Effector memory CD8-positive, alpha-beta T cell (primary cell): ENCODE results near the gene MUC5B.
"Not testable (repeated sequence)": the region's sequence is repeated elsewhere in the genome, so short reads cannot be mapped to it uniquely, and the experiment has no call there.

Experiments
- ATAC-seq: fragments of 150-1000 bp; cut with Tn5 transposase; replicated peaks from 2 replicates; pipeline ENCODE4 v1.10.0; 2021; ENCODE audit warnings: mild to moderate bottlenecking, moderate library complexity
- DNase-seq, 3 experiments: peaks; one replicate each; pipeline ENCODE4 v3.0.0; 2021
- H3K27ac Mint-ChIP-seq, 2 donors: one replicate each; pipeline ENCODE4 v1.8.0; 2022; ENCODE audit warnings: mild to moderate bottlenecking in 2 of 2, mixed read lengths in 2 of 2, moderate library complexity in 2 of 2
- H3K27me3 Mint-ChIP-seq, 2 donors: one replicate each; pipeline ENCODE4 v1.8.0; 2022; ENCODE audit warnings: mixed read lengths in 2 of 2
- H3K36me3 Mint-ChIP-seq: one replicate; pipeline ENCODE4 v1.8.0; 2022; ENCODE audit warnings: mild to moderate bottlenecking, moderate library complexity, mixed read lengths; ENCODE audit not compliant: insufficient read depth
- H3K4me1 Mint-ChIP-seq, 2 donors: one replicate each; pipeline ENCODE4 v1.8.0; 2022; ENCODE audit warnings: low read depth in 2 of 2, mixed read lengths in 2 of 2
- H3K4me3 Mint-ChIP-seq, 2 donors: one replicate each; pipeline ENCODE4 v1.8.0; 2022; ENCODE audit warnings: mild to moderate bottlenecking in 2 of 2, mixed read lengths in 2 of 2, moderate library complexity in 2 of 2
- H3K9me3 Mint-ChIP-seq, 2 donors: one replicate each; pipeline ENCODE4 v1.8.0; 2022; ENCODE audit warnings: mixed read lengths in 2 of 2
- total RNA-seq, 9 experiments: gene quantifications; one replicate each; lab custom pipeline; 2026; lab: John Stamatoyannopoulos, UW

MUC5B gene
- total RNA-seq, result 0 to 0.12 (median 0.03) reads per million in 9 experiments

DNA sequence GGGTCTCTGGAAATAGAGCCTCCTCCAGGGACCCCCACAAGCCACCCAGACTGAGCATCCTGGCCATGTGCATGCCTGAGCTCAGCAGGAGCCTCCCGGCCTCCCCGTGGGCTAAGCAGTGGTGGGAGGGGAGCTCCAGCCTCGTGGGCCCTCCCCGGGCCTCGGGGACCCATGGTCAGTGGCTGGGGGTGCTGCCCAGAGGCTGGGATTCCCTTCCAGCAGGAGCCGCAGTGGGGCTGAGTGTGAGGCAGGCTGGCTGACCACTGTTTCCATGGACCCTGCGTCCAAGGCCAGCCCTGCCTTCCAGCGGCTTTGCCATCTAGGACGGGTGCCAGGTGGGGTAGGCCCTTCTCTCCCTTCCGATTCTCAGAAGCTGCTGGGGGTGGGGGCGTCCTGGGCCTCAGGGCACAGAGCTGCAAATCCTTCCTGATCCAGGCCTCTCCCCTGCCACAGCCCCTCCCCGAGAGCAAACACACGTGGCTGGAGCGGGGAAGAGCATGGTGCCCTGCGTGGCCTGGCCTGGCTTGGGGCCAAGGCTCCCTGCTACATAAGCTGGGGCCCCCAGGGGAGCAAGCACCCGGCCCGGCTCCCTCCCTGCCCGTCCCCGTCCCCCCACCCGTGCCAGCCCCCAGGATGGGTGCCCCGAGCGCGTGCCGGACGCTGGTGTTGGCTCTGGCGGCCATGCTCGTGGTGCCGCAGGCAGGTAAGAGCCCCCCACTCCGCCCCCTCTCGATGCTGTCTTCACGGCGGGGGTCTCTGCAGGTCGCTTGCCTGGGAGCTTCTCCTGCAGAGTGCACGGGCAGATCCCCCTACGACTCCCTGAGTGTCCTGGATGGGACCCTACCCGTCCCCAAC lies at the start of gene MUC5B:
TSS of gene MUC5B (plus strand) at position 576 of the 855 bp plus-strand sequence. CDS start at position 634, 58 bp downstream.
- Mint-ChIP-seq H3K9me3 (no peaks in the 10 kb centered on the region), H3K36me3 (peaks cover 3% of the 10 kb centered on the region), H3K27ac (no peak within 1 kb of the TSS), H3K4me3 (no peak within 1 kb of the TSS), H3K27me3 (peaks cover 0 to 23% of the 10 kb centered on the region in 2 donors), H3K4me1 (no peaks in the 10 kb centered on the region)
- DNase-seq, result no peak
- no peak for ATAC-seq

DNA sequence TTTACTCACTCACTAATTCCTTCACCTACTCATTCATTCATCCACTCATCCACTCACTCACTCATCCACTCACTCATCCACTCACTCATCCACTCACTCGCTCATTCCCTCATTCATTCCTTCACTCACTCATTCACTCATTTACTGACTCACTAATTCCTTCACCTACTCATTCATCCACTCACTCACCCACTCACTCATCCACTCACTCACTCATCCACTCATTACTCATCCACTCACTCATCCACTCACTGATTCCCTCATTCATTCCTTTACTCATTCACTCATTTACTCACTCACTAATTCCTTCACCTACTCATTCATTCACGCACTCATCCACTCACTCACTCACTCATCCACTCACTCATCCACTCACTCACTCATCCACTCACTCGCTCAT lies 49.5 kb upstream of the MUC5B start:
- peaks cover 6 to 10% of the 10 kb centered on the region in 2 donors for H3K9me3 Mint-ChIP-seq
- not testable (repeated sequence) for ATAC-seq, H3K36me3 Mint-ChIP-seq, H3K27ac Mint-ChIP-seq, H3K27me3 Mint-ChIP-seq, H3K4me1 Mint-ChIP-seq, H3K4me3 Mint-ChIP-seq, DNase-seq

GRCh38 chr11:1174441-1175370 lies 48.2 kb upstream of the MUC5B start:
- H3K4me3 Mint-ChIP-seq, result no peak overlapping the region

DNA sequence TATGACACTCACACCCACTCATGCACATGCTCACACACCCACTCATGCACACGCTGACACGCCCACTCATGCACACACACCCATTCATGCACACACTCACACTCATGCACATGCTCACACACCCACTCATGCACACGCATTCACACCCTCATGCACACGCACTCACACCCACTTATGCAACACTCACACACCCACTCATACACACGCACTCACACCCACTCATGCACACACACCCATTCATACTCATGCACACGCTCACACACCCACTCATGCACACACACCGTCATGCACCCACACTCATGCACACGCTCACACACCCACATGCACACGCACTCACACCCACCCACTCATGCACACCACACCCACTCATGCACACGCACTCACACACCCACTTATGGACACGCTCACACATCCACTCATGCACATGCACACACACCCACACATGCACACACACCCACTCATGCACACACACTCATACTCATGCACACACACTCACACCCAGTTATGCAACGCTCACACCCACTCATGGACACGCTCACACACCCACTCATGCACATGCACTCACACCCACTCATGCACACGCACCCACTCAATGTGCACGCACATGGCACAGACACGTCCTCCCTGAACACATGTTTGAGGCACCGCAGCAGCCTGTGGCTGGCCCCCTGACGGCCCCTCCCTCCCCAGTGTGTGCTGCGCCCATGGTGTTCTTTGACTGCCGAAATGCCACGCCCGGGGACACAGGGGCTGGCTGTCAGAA lies 47.2 kb upstream of the MUC5B start:
- ATAC-seq, result no peak
- no peaks in the 10 kb centered on the region for H3K4me1 Mint-ChIP-seq
- no peak for DNase-seq
- H3K9me3 Mint-ChIP-seq, result peaks cover 6 to 10% of the 10 kb centered on the region in 2 donors
- H3K36me3 Mint-ChIP-seq, result peaks cover 2% of the 10 kb centered on the region
- H3K27ac Mint-ChIP-seq, result no peak overlapping the region
- H3K27me3 Mint-ChIP-seq, result no peaks in the 10 kb centered on the region
- H3K4me3 Mint-ChIP-seq, result no peak overlapping the region

More at GRCh38 chr11:1174441-1175370, 48.2 kb upstream of the MUC5B start:
- DNase-seq (no peak), ATAC-seq (no peak)
- no peaks in the 10 kb centered on the region for H3K4me1 Mint-ChIP-seq
- no peaks in the 10 kb centered on the region for H3K27me3 Mint-ChIP-seq
- no peak overlapping the region for H3K27ac Mint-ChIP-seq
- peaks cover 6 to 10% of the 10 kb centered on the region in 2 donors for H3K9me3 Mint-ChIP-seq
- H3K36me3 Mint-ChIP-seq, result peaks cover 2% of the 10 kb centered on the region

DNA sequence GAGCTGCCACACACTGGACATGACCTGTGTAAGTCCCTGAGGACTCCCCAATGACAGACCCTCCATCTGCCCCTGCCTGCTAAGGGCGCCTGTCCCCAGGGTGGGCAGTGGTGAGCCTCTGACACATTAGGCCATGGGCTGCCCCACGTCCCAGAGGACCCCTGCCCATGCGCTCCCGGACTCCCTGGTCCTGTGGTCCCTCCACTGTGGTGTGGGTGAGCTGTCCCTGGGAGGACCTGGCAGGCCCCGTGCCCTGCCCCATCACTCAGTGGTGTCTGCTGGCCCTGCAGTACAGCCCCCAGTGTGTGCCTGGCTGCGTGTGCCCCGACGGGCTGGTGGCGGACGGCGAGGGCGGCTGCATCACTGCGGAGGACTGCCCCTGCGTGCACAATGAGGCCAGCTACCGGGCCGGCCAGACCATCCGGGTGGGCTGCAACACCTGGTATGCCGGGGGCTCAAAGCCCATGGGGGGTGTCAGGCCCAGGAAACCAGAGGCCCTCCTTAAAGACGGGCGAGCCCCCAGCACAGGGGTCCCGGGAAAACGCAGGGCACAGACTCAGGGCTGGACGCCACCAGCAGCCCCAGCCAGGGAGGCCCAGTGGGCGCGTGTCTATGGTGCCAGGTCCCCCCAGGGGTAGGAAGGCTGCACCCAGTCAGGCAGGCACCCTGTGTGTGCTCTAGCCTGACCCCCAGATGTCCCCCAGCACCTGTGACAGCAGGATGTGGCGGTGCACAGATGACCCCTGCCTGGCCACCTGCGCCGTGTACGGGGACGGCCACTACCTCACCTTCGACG lies 46.4 kb upstream of the MUC5B start:
- Mint-ChIP-seq H3K4me1 (no peaks in the 10 kb centered on the region), H3K27ac (no peak overlapping the region), H3K36me3 (peaks cover 2% of the 10 kb centered on the region), H3K4me3 (no peak overlapping the region), H3K27me3 (no peaks in the 10 kb centered on the region), H3K9me3 (peaks cover 2 to 4% of the 10 kb centered on the region in 2 donors)
- ATAC-seq (no peak), DNase-seq (no peak)

- H3K4me3 Mint-ChIP-seq, result no peak overlapping the region
- H3K4me1 Mint-ChIP-seq, result peaks cover 0 to 3% of the 10 kb centered on the region in 2 donors
- H3K9me3 Mint-ChIP-seq, result no peaks in the 10 kb centered on the region
- DNase-seq (no peak), ATAC-seq (no peak)
- peaks cover 2% of the 10 kb centered on the region for H3K36me3 Mint-ChIP-seq
- no peak overlapping the region for H3K27ac Mint-ChIP-seq
- no peaks in the 10 kb centered on the region for H3K27me3 Mint-ChIP-seq
Measured at GRCh38 chr11:1177020-1177770, 45.7 kb upstream of the MUC5B start.

DNA sequence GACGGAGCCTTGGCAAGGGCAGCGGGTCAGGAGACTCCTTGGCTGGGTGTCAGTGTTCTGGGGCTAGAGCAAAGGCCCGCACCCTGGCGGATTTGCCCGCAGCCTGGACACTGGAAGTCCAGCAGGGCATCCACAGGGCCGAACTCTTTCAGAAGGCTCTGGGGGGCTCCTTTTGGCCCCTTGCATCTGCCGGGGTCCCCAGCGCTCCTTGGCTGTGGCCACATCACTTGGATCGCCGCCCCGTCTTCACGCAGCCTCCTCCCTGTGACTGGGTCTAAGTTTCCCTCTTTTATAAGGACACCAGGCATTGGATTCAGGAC lies 45.1 kb upstream of the MUC5B start:
- DNase-seq (no peak), ATAC-seq (no peak)
- Mint-ChIP-seq H3K27me3 (no peaks in the 10 kb centered on the region), H3K27ac (no peak overlapping the region), H3K4me3 (no peak overlapping the region), H3K36me3 (peaks cover 2% of the 10 kb centered on the region), H3K4me1 (peaks cover 0 to 3% of the 10 kb centered on the region in 2 donors), H3K9me3 (no peaks in the 10 kb centered on the region)

GRCh38 chr11:1178201-1178885 lies 44.5 kb upstream of the MUC5B start:
- Mint-ChIP-seq H3K4me3 (no peak overlapping the region), H3K36me3 (peaks cover 2% of the 10 kb centered on the region), H3K4me1 (peaks cover 0 to 3% of the 10 kb centered on the region in 2 donors), H3K27me3 (no peaks in the 10 kb centered on the region), H3K9me3 (no peaks in the 10 kb centered on the region), H3K27ac (no peak overlapping the region)
- no peak for DNase-seq
- no peak for ATAC-seq

DNA sequence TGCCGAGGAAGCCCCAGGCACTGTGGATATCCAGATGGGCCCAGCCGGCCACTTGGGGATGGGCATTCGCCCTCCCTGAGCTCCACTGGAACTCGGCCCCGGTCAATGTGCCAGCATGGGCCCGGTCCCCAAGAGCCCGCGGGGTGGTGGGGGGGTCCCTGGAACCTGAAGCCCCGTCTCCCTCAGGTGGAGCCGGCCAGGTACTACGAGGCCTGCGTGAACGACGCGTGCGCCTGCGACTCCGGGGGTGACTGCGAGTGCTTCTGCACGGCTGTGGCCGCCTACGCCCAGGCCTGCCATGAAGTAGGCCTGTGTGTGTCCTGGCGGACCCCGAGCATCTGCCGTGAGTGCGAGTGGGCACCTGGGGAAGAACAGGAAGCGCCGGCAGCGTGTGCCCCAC lies 44.0 kb upstream of the MUC5B start:
- ATAC-seq, result no peak
- H3K4me1 Mint-ChIP-seq, result peaks cover 0 to 3% of the 10 kb centered on the region in 2 donors
- no peak for DNase-seq
- H3K36me3 Mint-ChIP-seq, result peaks cover 2% of the 10 kb centered on the region
- no peak overlapping the region for H3K4me3 Mint-ChIP-seq
- H3K9me3 Mint-ChIP-seq, result no peaks in the 10 kb centered on the region
- H3K27me3 Mint-ChIP-seq, result no peaks in the 10 kb centered on the region
- no peak overlapping the region for H3K27ac Mint-ChIP-seq

DNA sequence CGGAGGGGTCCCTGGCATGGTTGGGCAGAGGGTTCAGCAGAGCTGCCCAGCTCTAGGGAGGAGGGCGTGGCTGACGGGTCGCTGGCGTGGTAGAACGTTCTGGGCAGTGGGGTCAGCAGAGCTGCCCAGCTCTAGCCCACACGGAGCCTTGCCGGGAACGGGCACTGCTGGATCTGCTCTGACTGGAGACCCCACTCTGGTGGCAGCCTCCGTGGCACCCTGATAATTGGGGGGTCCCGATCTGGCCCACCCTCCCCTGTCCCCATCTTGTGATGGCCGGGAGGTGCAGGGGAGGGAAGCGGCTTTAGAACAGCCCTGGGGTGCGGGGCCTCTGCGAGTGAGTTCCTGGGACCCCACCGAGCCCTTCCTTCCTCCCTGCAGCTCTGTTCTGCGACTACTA lies 43.2 kb upstream of the MUC5B start:
- ATAC-seq, result no peak

GRCh38 chr11:1180171-1180570 lies 42.7 kb upstream of the MUC5B start:
- Mint-ChIP-seq H3K27me3 (no peaks in the 10 kb centered on the region), H3K27ac (no peak overlapping the region), H3K4me1 (peaks cover 0 to 3% of the 10 kb centered on the region in 2 donors), H3K36me3 (peaks cover 2% of the 10 kb centered on the region), H3K9me3 (no peaks in the 10 kb centered on the region), H3K4me3 (no peak overlapping the region)
- ATAC-seq (no peak), DNase-seq (no peak)

More for the DNA sequence above, 43.2 kb upstream of the MUC5B start:
- no peaks in the 10 kb centered on the region for H3K27me3 Mint-ChIP-seq
- H3K9me3 Mint-ChIP-seq, result no peaks in the 10 kb centered on the region
- no peak overlapping the region for H3K4me3 Mint-ChIP-seq
- H3K36me3 Mint-ChIP-seq, result peaks cover 2% of the 10 kb centered on the region
- no peak overlapping the region for H3K27ac Mint-ChIP-seq
- no peak for DNase-seq
- H3K4me1 Mint-ChIP-seq, result peaks cover 0 to 3% of the 10 kb centered on the region in 2 donors
